ENCODE data around the gene SLC9A8.
"Not testable (repeated sequence)": the region's sequence is repeated elsewhere in the genome, so short reads cannot be mapped to it uniquely, and the experiment has no call there.

Gene SLC9A8

DNA sequence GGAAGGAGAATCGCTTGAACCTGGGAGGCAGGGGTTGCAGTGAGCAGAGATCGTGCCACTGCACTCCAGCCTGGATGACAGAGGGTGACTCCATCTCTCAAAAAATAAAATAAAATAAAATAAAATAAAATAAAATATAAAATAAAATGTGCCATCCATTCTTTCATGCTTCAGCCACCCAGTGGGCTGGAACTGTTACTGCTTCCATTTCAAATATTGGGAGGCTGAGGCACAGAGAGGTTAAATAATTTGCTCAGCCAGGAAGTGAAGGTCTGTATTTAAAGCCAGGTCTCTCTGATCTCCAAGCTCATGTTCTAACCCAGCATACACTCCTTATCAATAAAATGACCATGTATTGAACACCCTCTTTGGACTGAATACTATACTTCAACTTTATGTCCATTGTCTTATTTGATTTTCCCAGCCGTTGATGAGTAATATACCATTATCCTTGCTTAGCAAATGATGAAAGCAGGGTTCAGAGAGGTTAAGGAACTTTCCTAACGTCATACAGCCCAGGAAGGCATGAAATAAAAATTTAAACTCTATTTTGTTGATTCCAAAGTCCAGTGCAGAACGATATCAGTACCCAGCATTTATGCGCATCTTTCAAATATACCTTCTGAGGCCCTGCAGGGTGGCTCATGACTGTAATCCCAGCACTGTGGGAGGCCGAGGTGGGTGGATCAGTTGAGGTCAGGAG, 25.8 kb upstream of the SLC9A8 start:
- no peak for FAIRE-seq

DNA sequence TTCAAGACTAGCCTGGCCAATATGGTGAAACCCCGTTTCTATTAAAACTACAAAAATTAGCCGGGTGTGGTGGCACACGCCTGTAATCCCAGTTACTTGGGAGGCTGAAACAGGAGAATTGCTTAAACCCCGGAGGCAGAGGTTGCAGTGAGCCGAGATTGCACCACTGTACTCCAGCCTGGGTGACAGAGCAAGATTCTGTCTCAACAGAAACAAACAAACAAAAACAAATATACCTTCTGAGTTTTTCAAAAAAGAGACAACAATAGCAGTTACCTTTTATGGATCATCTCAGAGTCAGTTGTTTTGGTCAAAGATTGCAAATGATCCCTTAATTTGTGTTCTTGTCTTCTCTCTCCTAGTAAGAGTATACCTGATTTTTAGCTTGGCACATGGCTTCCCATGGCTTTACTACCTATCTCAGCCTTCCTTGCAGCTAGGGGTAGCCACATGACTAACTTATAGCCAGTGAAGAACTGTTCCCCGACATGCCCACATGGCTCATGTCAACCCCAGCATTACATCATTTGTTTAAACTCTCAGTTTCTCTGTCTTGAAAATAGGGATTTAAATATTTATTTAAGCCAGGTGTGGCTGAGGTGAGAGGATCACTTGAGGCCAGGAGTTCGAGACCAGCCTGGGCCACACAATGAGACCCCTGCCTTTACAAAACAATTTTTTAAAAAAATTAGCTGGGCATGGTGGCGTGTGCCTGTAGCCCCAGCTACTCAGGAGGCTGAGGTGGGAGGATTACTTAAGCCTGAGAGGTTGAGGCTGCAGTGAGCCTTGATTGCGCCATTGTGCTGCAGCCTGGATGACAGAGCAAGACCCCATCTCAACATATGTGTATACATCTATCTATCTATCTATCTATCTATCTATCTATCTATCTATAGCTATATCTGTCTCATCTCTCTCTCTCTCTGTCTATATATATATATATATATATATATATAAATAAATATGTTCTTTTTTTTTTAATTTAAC, 25.0 kb upstream of the SLC9A8 start:
- no peak for FAIRE-seq

DNA sequence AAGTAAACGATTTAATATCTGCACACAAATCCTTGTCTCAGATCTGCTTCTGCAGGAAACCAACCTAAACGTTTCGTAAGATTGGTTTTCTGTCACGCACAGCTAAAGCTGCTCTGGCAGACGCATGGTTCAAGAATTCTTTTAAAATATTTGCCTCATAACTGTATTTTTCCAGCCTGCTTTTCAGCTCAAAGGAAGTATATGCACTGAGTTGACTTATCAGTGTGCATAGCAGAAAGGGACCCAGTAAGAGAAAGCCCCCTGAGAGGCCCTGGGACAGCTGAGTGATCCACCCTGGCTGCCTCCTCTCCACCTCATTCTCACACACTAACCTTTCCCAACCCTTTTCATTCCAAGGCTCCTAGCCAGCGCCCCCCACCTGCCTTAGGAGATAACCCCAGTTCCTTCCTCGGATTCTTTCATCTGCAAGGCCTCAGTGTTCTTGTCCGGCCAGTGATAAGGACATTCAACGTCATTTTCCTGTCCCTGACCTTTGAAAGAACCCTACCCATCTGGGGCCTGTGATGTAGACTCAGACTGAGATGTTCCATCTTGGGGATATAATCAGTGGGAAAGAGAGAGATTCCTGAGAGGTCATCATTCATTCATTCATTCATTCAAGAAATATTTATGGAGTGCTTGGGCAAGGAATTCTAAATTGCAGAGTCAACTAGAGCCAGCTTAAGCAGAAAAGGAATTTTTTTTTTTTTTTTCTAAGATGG, 22.4 kb upstream of the SLC9A8 start:
- no peak for FAIRE-seq

DNA sequence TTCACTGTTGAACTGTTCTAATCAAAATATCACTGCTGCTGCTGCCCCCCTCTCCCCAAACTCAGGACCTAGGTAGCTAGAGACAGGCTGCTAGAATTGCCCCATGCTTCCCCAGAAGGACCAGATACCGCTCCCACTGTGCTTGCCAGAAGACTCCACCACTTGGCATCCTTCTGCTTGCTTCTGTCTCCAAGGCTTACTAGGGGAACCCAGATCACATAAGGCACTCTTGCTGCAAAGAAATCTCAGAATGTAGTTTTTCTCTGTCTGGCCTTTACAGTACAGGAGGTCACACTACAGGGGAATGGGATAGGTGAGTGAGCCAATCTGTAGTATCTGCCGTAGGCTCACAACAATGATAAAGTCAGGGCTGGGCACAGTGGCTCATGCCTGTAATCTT, 21.5 kb upstream of the SLC9A8 start:
- no peak for FAIRE-seq

DNA sequence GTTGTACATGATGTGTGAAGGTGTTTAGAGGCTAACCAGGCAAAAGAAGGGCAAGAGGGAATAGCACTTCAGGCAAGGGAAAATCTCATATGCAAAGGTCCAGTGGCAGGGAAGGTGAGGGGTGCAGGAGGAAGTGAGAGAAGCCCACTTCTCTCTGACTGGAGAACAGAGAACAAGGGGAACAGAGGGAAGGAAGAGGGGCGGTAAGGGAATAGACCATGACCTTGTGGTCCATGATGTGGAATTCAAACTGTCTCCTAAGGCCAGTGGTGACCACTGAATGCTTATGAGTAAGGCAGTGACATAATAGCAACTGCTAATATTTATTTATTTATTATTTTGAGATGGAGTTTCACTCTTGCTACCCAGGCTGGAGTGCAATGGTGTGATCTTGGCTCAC, 20.6 kb upstream of the SLC9A8 start:
- FAIRE-seq, result no peak

DNA sequence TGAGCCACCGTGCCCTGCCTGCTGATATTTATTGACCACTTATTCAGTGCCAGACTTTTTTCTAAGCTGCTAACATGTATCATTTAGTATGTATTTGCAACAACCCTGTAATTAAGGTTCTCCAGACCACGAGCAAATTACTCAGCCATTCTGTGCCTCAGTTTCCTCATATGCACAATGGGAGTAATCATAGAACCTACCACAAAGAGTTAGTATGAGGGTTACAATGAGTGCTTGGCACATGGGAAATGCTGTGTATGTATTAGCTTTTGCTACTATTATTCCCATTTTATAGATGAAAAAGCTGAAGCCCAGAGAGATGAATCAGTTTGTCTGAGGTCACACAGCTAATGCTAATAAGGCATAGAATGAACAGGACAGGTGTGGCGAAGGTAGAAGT, 20.0 kb upstream of the SLC9A8 start:
- FAIRE-seq, result no peak

DNA sequence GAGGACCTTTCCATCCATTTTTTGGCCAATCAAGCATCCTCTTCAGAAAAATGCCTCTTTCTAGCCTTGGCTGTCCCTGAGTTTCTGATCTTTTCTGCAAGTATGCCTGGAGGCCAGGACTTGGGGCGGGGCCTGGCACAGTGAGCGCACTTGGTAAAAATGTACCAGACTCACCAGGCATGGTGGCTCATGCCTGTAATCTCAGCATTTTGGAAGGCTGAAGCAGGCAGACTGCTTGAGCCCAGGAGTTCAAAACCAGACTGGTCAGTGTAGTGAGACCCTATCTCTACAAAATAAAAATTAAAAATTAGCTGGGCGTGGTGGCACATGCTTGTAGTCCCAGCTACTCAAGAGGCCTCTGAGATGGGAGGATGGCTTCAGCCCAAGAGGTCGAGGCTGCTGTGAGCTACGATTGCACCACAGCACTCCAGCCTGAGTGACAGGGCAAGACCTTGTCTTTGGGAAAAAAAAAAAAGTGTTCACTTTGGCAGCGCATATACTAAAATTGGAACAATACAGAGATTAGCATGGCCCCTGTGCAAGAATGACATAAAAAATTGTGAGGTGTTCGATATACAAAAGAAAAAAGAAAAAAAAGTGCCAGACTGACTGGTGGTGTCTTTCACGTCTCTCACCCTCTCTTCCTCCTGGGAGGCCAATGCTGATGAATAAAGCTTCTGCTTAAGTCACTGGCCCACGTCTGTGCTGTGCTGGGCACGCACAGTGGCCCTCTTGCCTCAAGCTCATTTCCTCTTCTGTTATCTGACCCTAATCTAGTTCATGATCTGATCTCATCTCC, 18.1 kb upstream of the SLC9A8 start:
- FAIRE-seq, result no peak

DNA sequence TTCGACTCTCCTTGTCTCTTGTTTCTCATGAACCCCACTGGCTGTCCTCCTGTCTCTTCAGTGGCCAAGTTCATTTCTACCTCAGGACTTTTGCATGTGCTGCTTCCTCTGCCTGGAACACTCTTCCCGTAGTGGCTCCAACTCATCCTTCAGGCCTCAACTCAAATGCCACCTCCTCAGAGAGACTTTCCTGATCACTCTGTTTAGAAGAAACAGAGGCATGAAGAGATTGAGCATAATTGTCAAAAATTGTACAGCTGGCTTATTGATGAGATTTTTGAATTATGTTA, 17.5 kb upstream of the SLC9A8 start:
- FAIRE-seq, result no peak

DNA sequence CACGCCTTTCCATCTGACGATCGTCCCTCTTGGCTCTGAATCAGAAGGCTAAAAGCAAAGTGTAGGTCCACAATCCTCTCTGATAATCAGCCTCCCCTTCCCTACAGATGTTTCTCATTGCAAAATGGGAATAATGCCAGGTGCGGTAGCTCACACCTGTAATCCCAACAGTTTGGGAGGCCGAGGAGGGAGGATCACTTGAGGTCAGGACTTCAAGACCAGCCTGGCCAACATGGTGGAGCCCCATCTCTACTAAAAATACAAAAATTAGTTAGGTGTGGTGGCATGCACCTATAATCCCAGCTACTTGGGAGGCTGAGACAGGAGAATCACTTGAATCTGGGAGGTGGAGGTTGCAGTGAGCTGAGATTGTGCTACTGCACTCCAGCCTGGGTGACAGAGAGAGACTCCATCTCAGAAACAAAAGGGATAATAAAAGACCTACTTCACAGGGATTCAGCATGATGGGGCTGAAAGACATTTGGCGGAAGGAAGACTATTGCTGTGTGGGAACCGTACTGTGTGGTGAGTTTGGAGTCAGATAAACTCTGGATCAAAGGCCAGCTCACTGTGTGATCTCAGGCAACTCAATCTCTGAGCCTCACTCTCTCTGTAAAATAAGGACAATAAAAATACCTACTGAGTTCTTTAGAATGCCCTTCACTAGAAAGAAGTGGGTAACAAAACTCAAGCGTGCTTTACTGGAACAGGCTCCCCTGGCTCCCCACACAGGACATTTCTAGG, 15.9 kb upstream of the SLC9A8 start:
- FAIRE-seq, result no peak

DNA sequence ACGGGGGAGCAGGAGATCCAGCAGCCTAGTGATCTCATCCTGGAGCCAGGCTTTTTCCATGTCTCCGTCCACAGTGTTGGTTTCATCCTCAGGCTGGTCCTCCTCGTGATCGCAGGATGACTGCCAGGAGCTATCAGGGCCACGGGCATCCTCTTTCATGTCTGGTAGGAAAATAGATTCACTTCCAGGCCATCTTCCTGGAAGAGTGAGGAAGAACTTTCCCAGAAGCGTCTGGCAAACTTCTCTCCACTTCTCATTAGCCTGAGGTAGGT, 15.3 kb upstream of the SLC9A8 start:
- FAIRE-seq, result no peak

DNA sequence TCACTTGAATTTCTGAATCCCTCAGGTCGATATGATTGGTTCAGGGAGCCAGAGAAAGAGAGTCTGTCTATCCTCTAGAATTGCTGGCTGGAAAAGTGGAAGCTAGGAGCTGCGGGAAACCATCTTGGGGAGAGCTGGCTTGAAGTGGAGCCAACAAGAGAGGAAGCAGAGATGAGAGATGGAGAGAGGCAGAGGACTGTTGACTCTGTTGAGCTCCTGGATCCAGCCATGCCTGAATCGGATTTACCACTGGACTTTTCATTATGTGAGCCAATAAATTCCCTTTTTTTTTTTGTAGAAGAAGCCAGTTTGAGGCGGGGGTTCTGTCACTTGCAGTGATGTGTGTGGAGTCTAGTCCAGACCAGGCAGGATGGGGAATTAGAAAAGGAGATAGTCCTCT, 13.9 kb upstream of the SLC9A8 start:
- no peak for FAIRE-seq

DNA sequence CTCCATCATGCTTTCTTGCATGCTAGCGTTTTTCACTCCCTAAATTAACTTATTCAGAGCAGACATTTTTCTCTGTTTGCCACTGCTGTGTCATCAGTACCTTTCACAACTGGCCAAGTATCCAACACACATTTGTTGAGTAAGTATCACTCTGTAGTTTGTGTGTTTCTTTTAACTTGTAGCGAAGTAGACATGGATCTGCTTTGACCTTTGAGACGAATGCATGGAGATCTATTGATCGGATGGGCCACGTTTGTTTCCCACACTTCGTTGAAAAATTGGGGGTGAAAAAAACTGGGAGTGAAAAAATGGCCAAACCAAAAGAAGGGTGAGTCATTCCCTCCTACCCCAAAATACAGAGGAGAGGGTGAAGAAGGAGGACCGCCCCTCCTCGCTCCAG, 12.9 kb upstream of the SLC9A8 start:
- no peak for FAIRE-seq

DNA sequence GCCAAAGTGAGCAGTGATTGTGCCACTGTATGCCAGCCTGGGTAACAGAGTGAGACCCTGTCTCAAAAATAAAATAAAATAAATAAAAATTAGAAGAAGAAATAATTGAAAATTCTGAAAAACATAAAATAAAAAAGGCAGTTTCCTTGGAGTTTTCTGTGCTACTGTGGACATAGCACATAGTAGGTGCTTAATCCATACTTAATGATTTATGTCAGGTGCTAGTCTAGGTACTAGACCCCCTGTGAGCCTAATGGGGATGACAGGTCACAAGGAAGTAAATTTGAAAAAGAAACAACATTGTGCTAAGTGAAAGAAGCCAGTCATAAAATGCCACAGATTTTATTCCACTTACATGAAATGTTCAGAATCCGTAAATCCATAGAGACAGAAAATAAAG, 9.2 kb upstream of the SLC9A8 start:
- no peak for FAIRE-seq

DNA sequence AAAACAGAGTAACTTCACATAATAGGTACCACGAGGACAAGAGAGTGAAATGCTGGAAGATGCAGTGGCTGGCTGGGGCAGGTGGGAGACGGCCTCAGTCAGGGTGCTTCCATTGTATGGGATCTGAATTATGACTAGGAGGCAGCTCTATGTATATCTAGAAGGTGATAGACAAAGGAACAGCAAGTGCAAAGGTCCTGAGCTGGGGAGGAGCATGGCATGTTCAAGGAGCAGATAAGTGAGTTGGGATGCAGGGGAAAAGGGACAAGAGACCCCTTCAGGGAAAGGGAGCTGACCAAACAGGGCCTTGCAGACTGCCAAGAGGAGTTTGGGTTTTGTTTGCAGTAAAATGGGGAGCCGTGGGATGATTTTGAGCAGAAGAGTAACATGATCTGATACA, 8.3 kb upstream of the SLC9A8 start:
- no peak for FAIRE-seq

DNA sequence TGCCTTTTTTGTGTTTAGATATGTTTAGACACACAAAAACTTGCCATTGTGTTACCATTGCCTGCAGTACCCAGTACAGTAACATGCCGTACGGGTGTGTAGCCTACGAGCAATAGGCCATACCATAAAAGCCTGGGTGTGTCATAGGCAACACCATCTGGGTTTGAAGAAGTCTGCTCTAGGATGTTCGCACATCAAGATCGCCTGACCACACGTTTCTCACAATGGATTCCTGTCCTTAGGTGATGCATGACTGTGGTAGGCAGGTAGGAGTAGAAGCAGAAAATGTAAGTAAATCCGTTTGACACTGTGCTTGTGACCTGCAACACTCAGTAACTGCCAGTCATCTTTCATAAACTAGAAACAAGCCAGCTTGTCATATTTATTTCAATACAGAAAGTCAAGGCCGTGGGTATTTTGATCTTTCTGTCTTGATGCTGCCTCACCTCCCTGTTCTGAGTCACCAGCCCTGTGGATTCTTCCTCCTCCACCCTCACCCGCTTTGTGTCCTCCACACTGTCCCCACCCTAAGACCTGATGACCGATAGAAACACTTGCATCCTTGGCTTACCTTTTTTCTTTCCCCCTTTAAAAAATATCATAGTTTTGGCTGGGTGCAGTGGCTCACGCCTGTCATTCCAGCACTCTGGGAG, 7.3 kb upstream of the SLC9A8 start:
- FAIRE-seq, result not testable (repeated sequence)

DNA sequence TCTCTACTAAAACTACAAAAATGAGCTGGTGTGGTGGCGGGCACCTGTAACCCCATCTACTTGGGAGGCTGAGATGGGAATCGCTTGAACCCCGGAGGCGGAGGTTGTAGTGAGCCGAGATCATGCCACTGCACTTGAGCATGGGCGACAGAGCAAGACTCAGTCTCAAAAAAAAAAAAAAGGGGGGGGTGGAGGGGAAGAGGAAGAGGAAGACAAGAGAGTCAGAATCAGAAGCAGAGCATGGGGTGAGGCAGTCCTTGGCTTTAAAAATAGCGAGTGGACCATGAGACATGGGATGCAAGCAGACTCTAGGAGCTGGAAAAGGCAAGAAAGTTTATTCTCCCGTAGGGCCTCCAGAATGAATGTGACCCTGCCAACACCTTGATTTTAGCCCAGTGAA, 3.9 kb upstream of the SLC9A8 start:
- FAIRE-seq, result no peak

DNA sequence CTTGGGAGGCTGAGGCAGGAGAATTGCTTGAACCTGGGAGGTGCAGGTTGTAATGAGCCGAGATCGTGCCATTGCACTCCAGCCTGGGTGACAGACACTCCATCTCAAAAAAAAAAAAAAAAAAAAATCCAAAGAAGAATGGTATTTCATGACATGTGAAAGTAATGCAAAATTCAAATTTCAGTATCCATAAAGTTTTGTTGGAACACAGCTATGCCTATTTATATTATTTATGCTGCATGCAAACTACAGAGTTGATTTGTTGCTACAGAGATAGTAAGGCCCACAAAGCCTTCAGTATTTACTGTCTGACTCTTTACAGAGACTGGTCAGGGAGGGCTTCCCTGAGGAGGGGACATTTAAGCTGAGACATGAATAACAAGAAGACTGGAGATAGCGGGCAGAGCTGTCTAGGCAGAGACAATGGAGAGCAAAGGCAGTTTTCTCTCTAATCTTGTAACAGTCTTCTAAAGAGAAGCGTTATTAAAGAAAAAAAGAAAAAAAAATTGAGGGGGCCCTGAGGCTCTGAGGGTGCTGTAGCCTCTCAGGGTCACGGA, 2.7 kb upstream of the SLC9A8 start:
- FAIRE-seq, result no peak

DNA sequence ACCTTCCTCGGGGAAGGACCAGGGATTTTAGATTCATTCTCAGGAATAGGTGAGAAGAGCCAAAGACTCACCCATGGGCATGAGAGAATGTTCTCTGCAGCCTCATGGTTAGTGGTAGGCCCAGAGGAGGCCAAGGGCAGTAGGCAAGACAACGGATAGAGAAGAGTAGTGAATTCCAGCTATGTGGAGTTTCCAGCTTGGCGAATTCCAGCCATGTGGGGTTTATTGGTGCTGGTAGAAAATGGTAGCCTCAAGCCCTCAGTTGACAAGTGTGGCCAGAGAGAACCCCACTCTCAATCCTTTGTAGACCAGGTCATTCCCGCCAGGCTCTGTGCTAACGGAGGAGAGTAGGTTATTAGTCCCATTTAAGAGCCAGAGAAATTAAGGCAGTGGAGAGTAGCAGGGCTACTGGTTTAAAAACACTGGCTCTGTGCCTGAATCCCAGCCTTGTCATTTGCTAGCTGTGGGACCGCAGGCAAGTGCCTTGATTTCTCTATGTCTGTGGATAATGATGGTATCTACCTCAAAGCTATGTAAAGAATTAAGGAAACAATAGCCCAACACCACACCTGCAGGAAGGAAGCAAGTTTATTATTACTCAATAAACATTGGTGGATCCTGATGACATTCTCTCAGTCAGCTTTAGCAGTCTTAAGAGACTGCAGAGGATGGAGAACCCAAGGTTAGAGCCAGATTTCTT, 2.0 kb upstream of the SLC9A8 start:
- FAIRE-seq, result no peak

DNA sequence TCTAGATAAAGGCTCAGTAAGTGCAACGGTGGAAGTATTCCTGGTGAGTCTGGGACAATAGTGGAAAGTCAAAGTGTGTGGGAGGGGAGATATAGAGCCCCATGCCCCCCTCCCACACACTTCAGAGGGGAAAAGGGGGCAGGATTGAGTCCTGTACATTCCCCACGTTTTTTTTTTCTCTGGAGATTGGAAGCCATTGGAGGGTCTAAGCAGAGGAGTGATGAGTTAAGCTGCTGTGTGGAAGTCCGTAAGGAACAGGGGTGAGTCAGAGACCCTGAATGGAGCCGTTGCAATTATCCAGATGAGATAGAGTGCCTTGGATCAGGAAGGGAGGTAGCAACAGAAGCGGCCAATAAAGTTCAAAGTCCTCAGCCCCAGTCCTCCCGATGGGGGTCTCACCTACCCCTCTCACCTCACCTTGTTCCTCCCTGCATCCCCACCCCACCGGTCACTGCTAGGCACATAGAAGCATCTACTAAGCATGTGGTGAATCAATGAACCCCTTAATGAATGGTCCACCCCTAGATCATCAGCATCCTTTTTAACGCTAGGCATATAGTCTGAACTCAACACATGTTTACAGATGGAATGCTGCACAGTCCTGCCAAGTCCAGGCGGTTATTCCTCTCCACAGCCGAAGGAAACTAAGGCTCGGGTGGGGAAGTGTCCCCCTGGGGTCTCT, 662 bp upstream of the SLC9A8 start:
- no peak for FAIRE-seq

DNA sequence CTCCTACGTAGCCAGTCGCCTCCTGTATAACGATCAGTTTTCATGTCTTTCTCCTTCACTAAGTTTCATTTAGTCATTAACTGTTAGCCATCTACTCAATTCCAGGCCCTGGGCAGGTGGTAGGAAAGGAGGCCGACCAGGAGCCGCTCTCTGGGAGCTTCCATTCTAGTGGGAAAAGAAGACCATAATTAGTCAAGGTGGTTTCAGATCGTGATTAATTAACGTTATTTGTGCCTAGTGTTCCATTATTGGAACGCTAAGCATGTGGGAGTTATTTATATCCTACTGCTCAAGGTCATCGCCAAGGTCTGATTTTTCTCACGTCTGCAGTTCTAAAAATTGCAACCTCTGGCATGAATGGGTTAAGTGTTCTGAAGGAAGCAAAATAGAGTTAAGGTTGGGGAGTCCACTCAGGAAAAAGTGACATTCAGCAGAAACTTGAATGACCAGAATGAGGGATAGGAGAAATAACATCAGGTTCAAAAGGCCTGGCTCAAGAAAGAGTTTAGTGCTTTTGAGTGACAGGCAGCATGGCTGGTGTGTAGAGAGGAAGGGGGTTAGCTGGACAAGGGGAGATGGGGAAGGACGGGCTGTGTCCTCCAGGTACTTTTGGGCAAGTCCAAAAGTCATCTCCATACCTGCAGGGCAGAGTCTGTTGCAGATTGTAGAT, 812 bp downstream of the SLC9A8 start:
- FAIRE-seq, result no peak

Measured in colon (tissue), 2 donors.